Epithelial cell of esophagus (primary cell): ENCODE results near the gene PIP5K1A.
A peak's percentile ranks its signal among the peaks of the same experiment; 100 is the strongest.
"Not testable (repeated sequence)": the region's sequence is repeated elsewhere in the genome, so short reads cannot be mapped to it uniquely, and the experiment has no call there.

ENCODE experiments used
- DNase-seq: peaks from one replicate; pipeline ENCODE4 v3.0.0; 2010; ENCODE audit warnings: low read depth
- H3K4me3 ChIP-seq: 2 replicates; pipeline ENCODE4 v1.5.1; 2011; ENCODE audit warnings: mild to moderate bottlenecking, low read length, control low read depth
- CTCF ChIP-seq: IDR thresholded peaks from 2 replicates; pipeline ENCODE4 v1.5.1; 2011; ENCODE audit warnings: low read depth, mild to moderate bottlenecking, low read length, control low read depth, inconsistent platforms; ENCODE audit not compliant: insufficient read depth; ENCODE audit errors: missing control alignments

The PIP5K1A gene

GRCh38 chr1:151192047-151192446, 6.3 kb upstream of the PIP5K1A start:
- no peak for DNase-seq
- no peak for TF ChIP-seq CTCF
- no peak overlapping the region for H3K4me3 ChIP-seq

- TF ChIP-seq CTCF: no peak
- H3K4me3 ChIP-seq: no peak overlapping the region
- no peak for DNase-seq
Observed at GRCh38 chr1:151193304-151193703, 5.0 kb upstream of the PIP5K1A start.

- no peak for TF ChIP-seq CTCF
- DNase-seq: peak; percentile 36
- no peak overlapping the region for H3K4me3 ChIP-seq
Observed at GRCh38 chr1:151193856-151194255, 4.5 kb upstream of the PIP5K1A start.

- DNase-seq: peak; percentile 99
- H3K4me3 ChIP-seq: peak overlapping the region; percentile 49
Observed at GRCh38 chr1:151194894-151195594, 3.3 kb upstream of the PIP5K1A start.

- DNase-seq: peak; percentile 88
- H3K4me3 ChIP-seq: peak overlapping the region; percentile 1
- TF ChIP-seq CTCF: peak; percentile 62
Observed at GRCh38 chr1:151196292-151196800, 2.0 kb upstream of the PIP5K1A start.

- DNase-seq: peak; percentile 57
- peak overlapping the region; percentile 100 for H3K4me3 ChIP-seq
- no peak for TF ChIP-seq CTCF
Observed at GRCh38 chr1:151197863-151198253, 494 bp upstream of the PIP5K1A start.

GRCh38 chr1:151199873-151200581, 1.7 kb downstream of the PIP5K1A start:
- H3K4me3 ChIP-seq: peak overlapping the region; percentile 100
- DNase-seq: peak; percentile 86
- no peak for TF ChIP-seq CTCF

GRCh38 chr1:151205381-151205965, 7.1 kb downstream of the PIP5K1A start:
- H3K4me3 ChIP-seq: not testable (repeated sequence)

More at GRCh38 chr1:151205381-151205965, 7.1 kb downstream of the PIP5K1A start:
- DNase-seq: not testable (repeated sequence)
